HEK293T (cell line): Measurements from ENCODE around the gene GLRX3.

Experiments used
- ARNT ChIP-seq: fragments of 450-650 bp; IDR thresholded peaks from 2 replicates; pipeline ENCODE4 v1.6.1; 2017; ENCODE audit warnings: mild to moderate bottlenecking
- BHLHE40 ChIP-seq: fragments of 450-650 bp; IDR thresholded peaks from 2 replicates; pipeline ENCODE4 v1.6.1; 2016; ENCODE audit warnings: mild to moderate bottlenecking, moderate library complexity, borderline replicate concordance
- CTBP1 ChIP-seq: fragments of 450-650 bp; IDR thresholded peaks from 2 replicates; pipeline ENCODE4 v1.6.1; 2016; ENCODE audit warnings: borderline replicate concordance
- ELF4 ChIP-seq: fragments of 450-650 bp; IDR thresholded peaks from 2 replicates; pipeline ENCODE4 v1.6.1; 2017; ENCODE audit warnings: antibody characterized with exemption
- FOXA1 ChIP-seq: fragments of 450-650 bp; IDR thresholded peaks from 2 replicates; pipeline ENCODE4 v1.6.1; 2016; ENCODE audit warnings: mild to moderate bottlenecking
- FOXK2 ChIP-seq: fragments of 450-650 bp; IDR thresholded peaks from 2 replicates; pipeline ENCODE4 v1.6.1; 2016; ENCODE audit warnings: mild to moderate bottlenecking
- FOXM1 ChIP-seq: fragments of 450-650 bp; IDR thresholded peaks from 2 replicates; pipeline ENCODE4 v1.6.1; 2017; ENCODE audit warnings: mild to moderate bottlenecking, borderline replicate concordance
- L3MBTL2 ChIP-seq: fragments of 450-650 bp; conservative IDR thresholded peaks from 2 replicates; pipeline ENCODE4 v1.6.1; 2016; ENCODE audit warnings: mild to moderate bottlenecking
- LEF1 ChIP-seq: fragments of 450-650 bp; IDR thresholded peaks from 2 replicates; pipeline ENCODE4 v1.6.1; 2017; ENCODE audit warnings: mild to moderate bottlenecking, borderline replicate concordance
- SP1 ChIP-seq: fragments of 450-650 bp; IDR thresholded peaks from 2 replicates; pipeline ENCODE4 v1.6.1; 2017
- SUZ12 ChIP-seq: fragments of 450-650 bp; IDR thresholded peaks from 2 replicates; pipeline ENCODE4 v1.6.1; 2016; ENCODE audit warnings: mild to moderate bottlenecking
- TARDBP ChIP-seq: fragments of 450-650 bp; IDR thresholded peaks from 2 replicates; pipeline ENCODE4 v1.6.1; 2016
- ZNF384 ChIP-seq: fragments of 450-650 bp; IDR thresholded peaks from 2 replicates; pipeline ENCODE4 v1.6.1; 2016
- TF ChIP-seq, protein P1 (sequence below): fragments of 450-650 bp; IDR thresholded peaks from 2 replicates; pipeline ENCODE4 v1.6.1; 2016

GRCh38 chr10:130200179-130201042 is 64.2 kb downstream of the GLRX3 start:
- TF ChIP-seq SP1 (no peak), SUZ12 (no peak), ZNF384 (no peak), FOXK2 (no peak), ELF4 (no peak), CTBP1 (no peak), FOXA1 (no peak), TARDBP (no peak), FOXM1 (no peak), L3MBTL2 (no peak), LEF1 (no peak), ARNT (no peak), BHLHE40 (no peak)
- TF ChIP-seq, protein P1, sequence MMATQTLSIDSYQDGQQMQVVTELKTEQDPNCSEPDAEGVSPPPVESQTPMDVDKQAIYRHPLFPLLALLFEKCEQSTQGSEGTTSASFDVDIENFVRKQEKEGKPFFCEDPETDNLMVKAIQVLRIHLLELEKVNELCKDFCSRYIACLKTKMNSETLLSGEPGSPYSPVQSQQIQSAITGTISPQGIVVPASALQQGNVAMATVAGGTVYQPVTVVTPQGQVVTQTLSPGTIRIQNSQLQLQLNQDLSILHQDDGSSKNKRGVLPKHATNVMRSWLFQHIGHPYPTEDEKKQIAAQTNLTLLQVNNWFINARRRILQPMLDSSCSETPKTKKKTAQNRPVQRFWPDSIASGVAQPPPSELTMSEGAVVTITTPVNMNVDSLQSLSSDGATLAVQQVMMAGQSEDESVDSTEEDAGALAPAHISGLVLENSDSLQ: no peak
